MCF 10A (cell line): ENCODE data around the gene UBTD1. TPM values are rescaled to one million over a fixed set of nuclear protein-coding genes. Genes with fewer than 3 reads are reported as not detected.

Experiments used
- Bru-seq: library from RNA; stranded (reverse); fragments of 400-500 nt; gene quantifications from one replicate; lab custom pipeline; 2021; lab: Mats Ljungman, UMichigan
- BruChase-seq, 2 experiments: library from RNA; stranded (reverse); fragments of 400-500 nt; gene quantifications; one replicate each; lab custom pipeline; 2021; lab: Mats Ljungman, UMichigan
- BruUV-seq: library from RNA; stranded (reverse); fragments of 400-500 nt; replicated peaks from 2 replicates; lab custom pipeline; 2021; lab: Mats Ljungman, UMichigan
- CTCF ChIA-PET: fragments of 300-600 bp; sonication (Branson Sonifier 250); formaldehyde crosslinking; extraction: SDS; loops from one replicate; lab custom pipeline; 2021; ENCODE audit warnings: antibody characterized with exemption, inconsistent platforms; lab: Yijun Ruan, JAX
- POLR2A ChIA-PET: fragments of 300-600, 350-650 bp; sonication (Branson Sonifier 250); formaldehyde crosslinking; extraction: SDS; loops from one replicate; lab custom pipeline; 2020; ENCODE audit warnings: antibody characterized with exemption, inconsistent platforms; lab: Yijun Ruan, JAX
- DNase-seq: peaks from one replicate; pipeline ENCODE4 v3.0.0-alpha.2; 2018; ENCODE audit not compliant: unreplicated experiment
- H3K27ac Mint-ChIP-seq: one replicate; pipeline ENCODE4 v1.8.0; 2022; ENCODE audit warnings: mild to moderate bottlenecking, low read depth, mixed read lengths; ENCODE audit not compliant: unreplicated experiment
- H3K27me3 Mint-ChIP-seq: one replicate; pipeline ENCODE4 v1.8.0; 2022; ENCODE audit warnings: mixed read lengths; ENCODE audit not compliant: insufficient read depth, unreplicated experiment
- H3K36me3 Mint-ChIP-seq: one replicate; pipeline ENCODE4 v1.8.0; 2022; ENCODE audit warnings: mild to moderate bottlenecking, moderate library complexity, mixed read lengths; ENCODE audit not compliant: insufficient read depth, unreplicated experiment
- H3K4me1 Mint-ChIP-seq: one replicate; pipeline ENCODE4 v1.8.0; 2022; ENCODE audit warnings: mixed read lengths; ENCODE audit not compliant: insufficient read depth, unreplicated experiment
- H3K4me3 Mint-ChIP-seq: one replicate; pipeline ENCODE4 v1.8.0; 2022; ENCODE audit warnings: mild to moderate bottlenecking, moderate library complexity, mixed read lengths; ENCODE audit not compliant: unreplicated experiment
- H3K9me3 Mint-ChIP-seq: one replicate; pipeline ENCODE4 v1.8.0; 2022; ENCODE audit warnings: mixed read lengths; ENCODE audit not compliant: unreplicated experiment
- intact Hi-C: fragments of 100-400 bp; cut with micrococcal nuclease; formaldehyde crosslinking; loops from 2 replicates; pipeline ENCODE4 v1.14.1; 2022
- long read RNA-seq: library from polyadenylated mRNA; stranded (forward); transcript quantifications from one replicate; pipeline ENCODE4 v2.0.0, GENCODE V29; 2022
- total RNA-seq: library from RNA; stranded (reverse); gene quantifications from 2 replicates; pipeline ENCODE4 v1.2.3, GENCODE V29; 2022
- TF ChIP-seq, protein P1 (sequence below): fragments of 200-600 bp; IDR thresholded peaks from one replicate; pipeline ENCODE4 v1.8.0; 2022; ENCODE audit warnings: antibody characterized with exemption, mild to moderate bottlenecking; ENCODE audit not compliant: unreplicated experiment

Gene UBTD1, protein sequence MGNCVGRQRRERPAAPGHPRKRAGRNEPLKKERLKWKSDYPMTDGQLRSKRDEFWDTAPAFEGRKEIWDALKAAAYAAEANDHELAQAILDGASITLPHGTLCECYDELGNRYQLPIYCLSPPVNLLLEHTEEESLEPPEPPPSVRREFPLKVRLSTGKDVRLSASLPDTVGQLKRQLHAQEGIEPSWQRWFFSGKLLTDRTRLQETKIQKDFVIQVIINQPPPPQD
- 7.2 and 7.8 TPM in 2 replicates for total RNA-seq
- percentile 40 among the genes with signal in this experiment for Bru-seq, nascent RNA
- percentile 40 among the genes with signal in this experiment for BruChase-seq, experiment 1, labeled RNA remaining after a 6-hour chase
- BruChase-seq, experiment 2, labeled RNA remaining after a 2-hour chase: percentile 44 among the genes with signal in this experiment
- long read RNA-seq, transcript UBTD1-201 (3 exons, 1,706 nt): major isoform, 18 of 18 reads
- long read RNA-seq, partial matches to known transcripts: 0 of 18 reads
- long read RNA-seq, other reads (novel, unspliced or antisense): 0 of 18 reads

GRCh38 chr10:97498841-97499560 lies at the start of gene UBTD1:
UBTD1 (plus strand) TSS chr10:97498924; CDS start chr10:97499204, 280 bp downstream.
- H3K4me3 Mint-ChIP-seq: peak within 1 kb of the TSS; percentile 88
- intact Hi-C loops: loop anchor here (1.0 to 10.0 kb wide), 3 partner anchors 32 to 54 kb away; partner anchors contain the start of genes EXOSC1 and ZDHHC16
- no TSS peak for BruUV-seq
- H3K27me3 Mint-ChIP-seq: no peaks in the 10 kb centered on the region
- peak; percentile 33 for DNase-seq
- TF ChIP-seq, protein P1, sequence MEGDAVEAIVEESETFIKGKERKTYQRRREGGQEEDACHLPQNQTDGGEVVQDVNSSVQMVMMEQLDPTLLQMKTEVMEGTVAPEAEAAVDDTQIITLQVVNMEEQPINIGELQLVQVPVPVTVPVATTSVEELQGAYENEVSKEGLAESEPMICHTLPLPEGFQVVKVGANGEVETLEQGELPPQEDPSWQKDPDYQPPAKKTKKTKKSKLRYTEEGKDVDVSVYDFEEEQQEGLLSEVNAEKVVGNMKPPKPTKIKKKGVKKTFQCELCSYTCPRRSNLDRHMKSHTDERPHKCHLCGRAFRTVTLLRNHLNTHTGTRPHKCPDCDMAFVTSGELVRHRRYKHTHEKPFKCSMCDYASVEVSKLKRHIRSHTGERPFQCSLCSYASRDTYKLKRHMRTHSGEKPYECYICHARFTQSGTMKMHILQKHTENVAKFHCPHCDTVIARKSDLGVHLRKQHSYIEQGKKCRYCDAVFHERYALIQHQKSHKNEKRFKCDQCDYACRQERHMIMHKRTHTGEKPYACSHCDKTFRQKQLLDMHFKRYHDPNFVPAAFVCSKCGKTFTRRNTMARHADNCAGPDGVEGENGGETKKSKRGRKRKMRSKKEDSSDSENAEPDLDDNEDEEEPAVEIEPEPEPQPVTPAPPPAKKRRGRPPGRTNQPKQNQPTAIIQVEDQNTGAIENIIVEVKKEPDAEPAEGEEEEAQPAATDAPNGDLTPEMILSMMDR: no peak
- H3K36me3 Mint-ChIP-seq: peaks cover 6% of the 10 kb centered on the region
- H3K4me1 Mint-ChIP-seq: peaks cover 28% of the 10 kb centered on the region
- POLR2A ChIA-PET: interaction anchor here (0.6 to 2.8 kb wide), 35 partner anchors 9 to 216 kb away, joined by 3 to 35 read pairs (median 5); partner anchors contain the start of genes ANKRD2, HOGA1 and RRP12
- no peaks in the 10 kb centered on the region for H3K9me3 Mint-ChIP-seq
- CTCF ChIA-PET: interaction anchor here (0.6 to 4.0 kb wide), 9 partner anchors 34 to 114 kb away, joined by 3 to 35 read pairs (median 5); no protein-coding TSS in a partner anchor
- peak within 1 kb of the TSS; percentile 91 for H3K27ac Mint-ChIP-seq

GRCh38 chr10:97450828-97451227 lies 47.9 kb upstream of the UBTD1 start:
- Mint-ChIP-seq H3K36me3 (peaks cover 53% of the 10 kb centered on the region), H3K4me3 (no peak overlapping the region), H3K27me3 (no peaks in the 10 kb centered on the region), H3K4me1 (peaks cover 13% of the 10 kb centered on the region), H3K27ac (no peak overlapping the region), H3K9me3 (no peaks in the 10 kb centered on the region)
- intact Hi-C loops: no loop called here
- CTCF ChIA-PET: interaction anchor here (0.9 to 1.5 kb wide), 2 partner anchors 103 to 162 kb away, joined by 3 read pairs; no protein-coding TSS in a partner anchor
- DNase-seq: no peak
- BruUV-seq: no TSS peak
- TF ChIP-seq, protein P1: no peak
- POLR2A ChIA-PET: no interaction called here

DNA sequence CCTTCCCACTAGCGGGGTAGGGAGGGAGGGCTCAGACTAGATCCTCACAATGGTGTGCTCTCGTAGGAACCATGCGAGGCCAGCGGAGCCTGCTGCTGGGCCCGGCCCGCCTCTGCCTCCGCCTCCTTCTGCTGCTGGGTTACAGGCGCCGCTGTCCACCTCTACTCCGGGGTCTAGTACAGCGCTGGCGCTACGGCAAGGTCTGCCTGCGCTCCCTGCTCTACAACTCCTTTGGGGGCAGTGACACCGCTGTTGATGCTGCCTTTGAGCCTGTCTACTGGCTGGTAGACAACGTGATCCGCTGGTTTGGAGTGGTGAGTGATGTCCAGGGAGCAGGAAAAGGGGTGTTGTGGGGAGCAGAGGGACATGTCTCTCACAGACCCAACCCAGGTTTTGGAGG lies 47.1 kb upstream of the UBTD1 start:
- H3K4me1 Mint-ChIP-seq: peaks cover 13% of the 10 kb centered on the region
- H3K27me3 Mint-ChIP-seq: no peaks in the 10 kb centered on the region
- no peak overlapping the region for H3K27ac Mint-ChIP-seq
- TF ChIP-seq, protein P1: no peak
- intact Hi-C loops: no loop called here
- H3K4me3 Mint-ChIP-seq: no peak overlapping the region
- no peaks in the 10 kb centered on the region for H3K9me3 Mint-ChIP-seq
- H3K36me3 Mint-ChIP-seq: peaks cover 55% of the 10 kb centered on the region
- no peak for DNase-seq
- BruUV-seq: no TSS peak
- POLR2A ChIA-PET: interaction anchor here (1.0 kb wide), 1 partner anchor 51 kb away, joined by 3 read pairs; no protein-coding TSS in a partner anchor
- CTCF ChIA-PET: interaction anchor here (0.9 to 1.6 kb wide), 3 partner anchors 12 to 102 kb away, joined by 3 to 7 read pairs (median 3); no protein-coding TSS in a partner anchor
